CD4-positive, alpha-beta T cell treated with Interleukin-21 for 1 hour (primary cell): ENCODE measurements around the gene WDR26.
"Not testable (repeated sequence)": the region's sequence is repeated elsewhere in the genome, so short reads cannot be mapped to it uniquely, and the experiment has no call there.

Experiments
- DNase-seq: peaks from one replicate; pipeline ENCODE4 v3.0.0-alpha.2; 2020

The WDR26 gene

GRCh38 chr1:224434691-224435317, at the start of gene WDR26:
Gene WDR26, minus strand, starts transcription at chr1:224434797.
- peak; percentile 89 for DNase-seq

GRCh38 chr1:224483206-224483605, 48.6 kb upstream of the WDR26 start:
- DNase-seq: not testable (repeated sequence)

GRCh38 chr1:224482619-224483018, 48.0 kb upstream of the WDR26 start:
- DNase-seq: no peak

- DNase-seq: no peak
These were observed 47.0 kb upstream of the WDR26 start for GRCh38 chr1:224481601-224482000.

GRCh38 chr1:224480888-224481459, 46.4 kb upstream of the WDR26 start:
- not testable (repeated sequence) for DNase-seq

GRCh38 chr1:224480200-224480599, 45.6 kb upstream of the WDR26 start:
- not testable (repeated sequence) for DNase-seq

- DNase-seq: no peak
These were observed 38.2 kb upstream of the WDR26 start for GRCh38 chr1:224472806-224473205.

GRCh38 chr1:224466154-224466553, 31.6 kb upstream of the WDR26 start:
- no peak for DNase-seq

GRCh38 chr1:224459966-224460365, 25.4 kb upstream of the WDR26 start:
- DNase-seq: no peak

- no peak for DNase-seq
These were observed 24.4 kb upstream of the WDR26 start for GRCh38 chr1:224458996-224459395.

- no peak for DNase-seq
These were observed 23.7 kb upstream of the WDR26 start for GRCh38 chr1:224458296-224458695.

- no peak for DNase-seq
These were observed 23.2 kb upstream of the WDR26 start for GRCh38 chr1:224457782-224458144.

- DNase-seq: no peak
These were observed 22.0 kb upstream of the WDR26 start for GRCh38 chr1:224456637-224456953.

GRCh38 chr1:224454402-224455055, 19.9 kb upstream of the WDR26 start:
- no peak for DNase-seq

- DNase-seq: no peak
These were observed 16.2 kb upstream of the WDR26 start for GRCh38 chr1:224450561-224451350.

GRCh38 chr1:224450159-224450558, 15.6 kb upstream of the WDR26 start:
- DNase-seq: no peak

- DNase-seq: no peak
These were observed 13.9 kb upstream of the WDR26 start for GRCh38 chr1:224448453-224449017.

- DNase-seq: no peak
These were observed 13.4 kb upstream of the WDR26 start for GRCh38 chr1:224447971-224448370.

GRCh38 chr1:224447251-224447650, 12.7 kb upstream of the WDR26 start:
- no peak for DNase-seq

GRCh38 chr1:224438989-224439388, 4.4 kb upstream of the WDR26 start:
- no peak for DNase-seq

- DNase-seq: no peak
These were observed 1.4 kb upstream of the WDR26 start for GRCh38 chr1:224435999-224436398.

- no peak for DNase-seq
These were observed 744 bp upstream of the WDR26 start for GRCh38 chr1:224435318-224435763.
